ENCODE results near the gene FZD10.

The FZD10 gene, protein sequence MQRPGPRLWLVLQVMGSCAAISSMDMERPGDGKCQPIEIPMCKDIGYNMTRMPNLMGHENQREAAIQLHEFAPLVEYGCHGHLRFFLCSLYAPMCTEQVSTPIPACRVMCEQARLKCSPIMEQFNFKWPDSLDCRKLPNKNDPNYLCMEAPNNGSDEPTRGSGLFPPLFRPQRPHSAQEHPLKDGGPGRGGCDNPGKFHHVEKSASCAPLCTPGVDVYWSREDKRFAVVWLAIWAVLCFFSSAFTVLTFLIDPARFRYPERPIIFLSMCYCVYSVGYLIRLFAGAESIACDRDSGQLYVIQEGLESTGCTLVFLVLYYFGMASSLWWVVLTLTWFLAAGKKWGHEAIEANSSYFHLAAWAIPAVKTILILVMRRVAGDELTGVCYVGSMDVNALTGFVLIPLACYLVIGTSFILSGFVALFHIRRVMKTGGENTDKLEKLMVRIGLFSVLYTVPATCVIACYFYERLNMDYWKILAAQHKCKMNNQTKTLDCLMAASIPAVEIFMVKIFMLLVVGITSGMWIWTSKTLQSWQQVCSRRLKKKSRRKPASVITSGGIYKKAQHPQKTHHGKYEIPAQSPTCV

DNA sequence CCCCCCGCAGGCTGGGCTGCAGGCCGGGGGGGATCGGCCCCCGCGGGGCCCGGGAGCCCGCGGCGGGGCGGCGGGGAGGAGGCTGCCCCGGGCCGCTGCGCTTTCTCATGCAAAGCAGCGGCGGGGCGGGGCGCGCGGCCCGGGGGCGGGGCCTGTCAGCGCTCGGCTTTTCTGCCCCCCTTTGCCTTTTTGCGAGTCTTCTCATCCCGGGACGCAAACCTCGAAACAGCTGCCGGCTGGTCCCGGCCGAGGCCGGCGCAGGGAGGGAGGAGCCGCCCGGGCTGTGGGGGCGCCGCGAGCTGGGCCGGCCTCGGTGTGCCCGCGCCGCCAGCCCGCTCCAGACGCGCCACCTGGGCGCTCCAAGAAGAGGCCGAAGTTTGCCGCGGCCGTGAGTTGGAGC is at the start of gene FZD10:
Gene FZD10 (plus strand): TSS at position 198 of the 400 bp plus-strand sequence. CDS start 479 bp downstream, outside the sequence.
- Histone ChIP-seq H3K4me1 (ENCODE audit: control insufficient read depth, insufficient read depth, low read length) (no peaks in the 10 kb centered on the region), H3K9ac (ENCODE audit: low read length) (no peak within 1 kb of the TSS), H3K27me3 (replicated peaks; ENCODE audit: control insufficient read depth, insufficient read depth, low read length) (peaks cover 63% of the 10 kb centered on the region), H3K4me3 (ENCODE audit: low read length) (no peak within 1 kb of the TSS), H3K9me3 (ENCODE audit: control insufficient read depth, low read length) (no peaks in the 10 kb centered on the region), H3K36me3 (ENCODE audit: control insufficient read depth, insufficient read depth, low read length, severe bottlenecking) (no peaks in the 10 kb centered on the region)
- peak; percentile 17 for DNase-seq (ENCODE audit: low read depth)

DNA sequence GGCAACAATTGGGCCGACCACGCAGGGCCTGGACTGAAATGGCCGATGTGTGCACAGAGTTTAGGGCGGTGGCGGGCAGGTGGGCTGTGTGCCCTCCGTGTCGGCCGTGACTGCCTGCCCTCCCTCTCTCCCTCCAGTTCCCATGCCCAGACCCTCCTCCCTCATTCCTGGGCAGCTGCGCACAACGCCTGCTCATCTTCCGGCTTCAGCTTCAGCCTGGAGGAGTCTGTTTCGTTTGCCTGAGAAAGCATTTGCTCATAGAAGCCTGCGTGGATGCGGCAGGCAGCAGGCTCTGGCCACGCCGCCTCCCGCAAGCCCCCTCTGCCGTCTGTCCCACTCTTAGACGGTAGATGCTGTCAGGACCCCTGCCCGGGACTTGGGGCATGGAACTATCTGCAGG is 47.3 kb upstream of the FZD10 start:
- H3K4me1 ChIP-seq (ENCODE audit: control insufficient read depth, insufficient read depth, low read length), result no peaks in the 10 kb centered on the region
- H3K9me3 ChIP-seq (ENCODE audit: control insufficient read depth, low read length), result no peaks in the 10 kb centered on the region
- H3K4me3 ChIP-seq (ENCODE audit: low read length), result no peak overlapping the region
- DNase-seq (ENCODE audit: low read depth), result no peak
- H3K27me3 ChIP-seq (replicated peaks; ENCODE audit: control insufficient read depth, insufficient read depth, low read length), result no peaks in the 10 kb centered on the region
- no peaks in the 10 kb centered on the region for H3K36me3 ChIP-seq (ENCODE audit: control insufficient read depth, insufficient read depth, low read length, severe bottlenecking)
- H3K9ac ChIP-seq (ENCODE audit: low read length), result no peak overlapping the region

DNA sequence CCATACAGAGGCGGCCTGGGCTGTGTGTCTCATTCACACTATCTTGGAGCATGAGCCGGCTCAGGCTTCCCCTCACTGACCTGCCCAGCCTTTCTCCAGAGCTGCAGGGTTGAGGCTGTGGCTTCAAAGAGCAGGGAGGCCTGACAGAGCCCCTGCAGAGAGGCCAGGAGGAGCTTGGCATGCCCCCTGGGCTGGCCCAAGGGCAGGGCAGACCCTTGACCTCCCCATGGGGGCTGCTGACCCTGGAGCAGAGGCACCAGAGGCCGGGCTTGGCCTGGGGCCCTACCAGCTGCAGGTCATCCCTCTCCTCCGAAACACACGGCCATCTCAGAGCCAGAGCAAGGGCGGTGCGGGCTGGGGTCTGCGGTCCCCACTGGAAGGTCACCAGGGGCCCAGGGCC is 46.6 kb upstream of the FZD10 start:
- Histone ChIP-seq H3K9me3 (ENCODE audit: control insufficient read depth, low read length) (no peaks in the 10 kb centered on the region), H3K27me3 (replicated peaks; ENCODE audit: control insufficient read depth, insufficient read depth, low read length) (no peaks in the 10 kb centered on the region), H3K9ac (ENCODE audit: low read length) (no peak overlapping the region), H3K4me3 (ENCODE audit: low read length) (no peak overlapping the region), H3K36me3 (ENCODE audit: control insufficient read depth, insufficient read depth, low read length, severe bottlenecking) (no peaks in the 10 kb centered on the region), H3K4me1 (ENCODE audit: control insufficient read depth, insufficient read depth, low read length) (no peaks in the 10 kb centered on the region)
- DNase-seq (ENCODE audit: low read depth), result no peak

DNA sequence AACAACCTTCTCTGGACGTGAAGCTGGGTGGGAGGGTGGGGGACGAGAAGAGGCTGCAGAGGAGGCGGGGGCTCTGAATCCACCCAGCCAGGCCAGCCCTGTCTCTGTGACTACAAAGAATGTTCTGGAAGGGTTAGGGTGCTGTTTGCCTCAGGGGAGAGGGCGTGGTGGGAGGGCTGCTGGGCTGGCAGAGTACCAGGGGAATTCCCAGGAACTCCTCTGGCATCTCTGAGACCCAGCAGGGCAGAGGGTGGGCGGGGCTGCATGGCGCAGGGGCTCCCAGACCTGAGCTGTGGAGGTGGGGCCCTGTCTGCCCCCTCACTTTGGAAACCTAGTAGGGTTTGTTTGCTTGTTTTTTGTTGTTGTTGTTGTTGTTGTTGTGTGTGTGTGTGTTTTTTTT is 45.5 kb upstream of the FZD10 start:
- no peaks in the 10 kb centered on the region for H3K4me1 ChIP-seq (ENCODE audit: control insufficient read depth, insufficient read depth, low read length)
- DNase-seq (ENCODE audit: low read depth), result no peak
- H3K36me3 ChIP-seq (ENCODE audit: control insufficient read depth, insufficient read depth, low read length, severe bottlenecking), result no peaks in the 10 kb centered on the region

DNA sequence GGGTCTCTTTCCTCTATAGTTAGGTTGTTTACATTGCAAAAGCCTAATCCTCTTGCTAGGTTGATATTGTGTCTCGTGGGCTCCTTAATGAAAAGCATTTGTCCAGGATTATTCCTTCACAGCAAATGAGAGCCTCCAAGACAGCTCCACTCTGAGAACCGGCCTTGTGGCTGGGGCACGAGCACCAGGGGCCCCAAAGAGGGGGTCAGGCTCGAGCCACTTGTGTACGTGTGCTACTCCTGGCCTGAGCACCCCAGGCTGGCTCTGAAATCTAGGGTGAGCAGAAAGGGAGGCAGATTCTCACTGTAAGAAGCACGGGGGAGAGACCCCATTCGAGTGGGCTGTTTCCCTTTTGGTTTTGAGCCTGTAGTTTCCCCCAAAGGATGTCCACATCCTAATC is 45.0 kb upstream of the FZD10 start:
- DNase-seq (ENCODE audit: low read depth), result no peak
- no peak overlapping the region for H3K9ac ChIP-seq (ENCODE audit: low read length)

More for the DNA sequence above, 45.5 kb upstream of the FZD10 start:
- H3K4me3 ChIP-seq (ENCODE audit: low read length), result no peak overlapping the region
- H3K9ac ChIP-seq (ENCODE audit: low read length), result no peak overlapping the region
- no peaks in the 10 kb centered on the region for H3K9me3 ChIP-seq (ENCODE audit: control insufficient read depth, low read length)
- no peaks in the 10 kb centered on the region for H3K27me3 ChIP-seq (replicated peaks; ENCODE audit: control insufficient read depth, insufficient read depth, low read length)

DNA sequence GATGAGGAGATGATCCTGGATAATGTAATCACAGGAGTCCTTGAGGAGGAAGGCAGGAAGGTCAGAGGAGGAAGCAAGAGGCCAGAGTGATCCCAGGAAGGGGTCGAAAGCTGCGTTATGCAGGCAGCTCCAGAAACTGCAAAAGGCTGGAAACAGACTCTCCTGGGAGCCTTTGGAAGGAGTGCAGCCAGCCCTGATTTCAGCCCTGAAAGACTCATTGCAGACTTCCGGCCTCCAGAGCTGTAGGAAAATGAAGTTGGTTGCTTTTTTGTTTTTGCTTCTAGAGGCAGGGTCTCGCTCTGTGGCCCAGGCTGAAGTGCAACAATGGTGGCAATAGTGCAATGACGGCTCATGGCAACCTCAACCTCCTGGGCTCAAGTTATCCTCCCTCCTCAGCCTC is 44.6 kb upstream of the FZD10 start:
- DNase-seq (ENCODE audit: low read depth), result no peak
- Histone ChIP-seq H3K9me3 (ENCODE audit: control insufficient read depth, low read length) (no peaks in the 10 kb centered on the region), H3K4me1 (ENCODE audit: control insufficient read depth, insufficient read depth, low read length) (no peaks in the 10 kb centered on the region), H3K36me3 (ENCODE audit: control insufficient read depth, insufficient read depth, low read length, severe bottlenecking) (no peaks in the 10 kb centered on the region), H3K27me3 (replicated peaks; ENCODE audit: control insufficient read depth, insufficient read depth, low read length) (no peaks in the 10 kb centered on the region), H3K9ac (ENCODE audit: low read length) (no peak overlapping the region), H3K4me3 (ENCODE audit: low read length) (no peak overlapping the region)

More for the DNA sequence above, 45.0 kb upstream of the FZD10 start:
- Histone ChIP-seq H3K36me3 (ENCODE audit: control insufficient read depth, insufficient read depth, low read length, severe bottlenecking) (no peaks in the 10 kb centered on the region), H3K9me3 (ENCODE audit: control insufficient read depth, low read length) (no peaks in the 10 kb centered on the region), H3K27me3 (replicated peaks; ENCODE audit: control insufficient read depth, insufficient read depth, low read length) (no peaks in the 10 kb centered on the region), H3K4me3 (ENCODE audit: low read length) (no peak overlapping the region), H3K4me1 (ENCODE audit: control insufficient read depth, insufficient read depth, low read length) (no peaks in the 10 kb centered on the region)

DNA sequence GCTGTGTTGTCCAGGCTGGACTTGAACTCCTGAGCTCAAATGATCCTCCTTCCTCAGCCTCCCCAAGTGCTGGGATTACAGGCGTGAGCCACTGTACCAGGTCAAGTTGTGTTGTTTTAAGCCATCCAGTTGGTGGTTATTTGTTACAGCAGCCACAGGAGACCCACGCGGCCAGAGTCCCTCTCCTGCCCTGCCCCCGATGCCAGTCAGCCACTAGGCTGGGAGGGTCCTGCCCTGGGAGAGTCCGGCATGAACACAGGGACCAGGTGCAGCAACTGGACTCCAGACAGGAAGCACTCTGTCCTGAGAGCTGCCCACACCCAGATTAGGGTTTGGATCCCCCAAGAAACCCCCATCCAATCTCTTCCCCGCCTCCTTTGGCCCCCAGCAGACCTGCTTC is 44.1 kb upstream of the FZD10 start:
- Histone ChIP-seq H3K27me3 (replicated peaks; ENCODE audit: control insufficient read depth, insufficient read depth, low read length) (no peaks in the 10 kb centered on the region), H3K4me1 (ENCODE audit: control insufficient read depth, insufficient read depth, low read length) (no peaks in the 10 kb centered on the region), H3K9ac (ENCODE audit: low read length) (no peak overlapping the region), H3K4me3 (ENCODE audit: low read length) (no peak overlapping the region), H3K36me3 (ENCODE audit: control insufficient read depth, insufficient read depth, low read length, severe bottlenecking) (no peaks in the 10 kb centered on the region), H3K9me3 (ENCODE audit: control insufficient read depth, low read length) (no peaks in the 10 kb centered on the region)
- DNase-seq (ENCODE audit: low read depth), result no peak

DNA sequence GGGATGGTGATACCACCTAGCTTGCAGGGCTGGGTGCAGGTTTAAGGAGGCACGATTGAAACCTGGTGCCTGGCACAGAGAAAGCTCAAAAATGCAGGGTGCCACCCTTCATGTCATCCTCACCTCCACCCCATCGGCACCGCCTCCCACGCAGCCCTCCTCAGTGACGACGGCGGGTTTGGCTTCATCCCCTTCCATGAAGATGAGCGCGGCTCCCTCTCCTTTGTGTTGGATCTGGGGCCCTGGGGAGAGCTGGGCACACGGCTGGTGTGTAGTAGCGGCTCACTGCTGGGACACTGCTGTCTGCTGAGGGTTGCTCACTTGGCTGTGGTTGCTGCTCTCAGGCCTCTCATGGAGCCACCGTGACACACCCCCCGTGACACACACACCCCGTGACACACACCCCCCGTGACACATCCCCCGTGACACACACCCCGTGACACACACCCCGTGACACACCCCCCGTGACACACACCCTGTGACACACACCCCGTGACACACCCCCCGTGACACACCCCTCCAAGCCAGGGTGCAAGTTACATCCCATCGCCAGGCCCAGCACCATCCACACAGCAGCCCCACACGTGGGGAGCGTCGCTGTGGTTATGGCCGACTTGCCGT is 42.9 kb upstream of the FZD10 start:
- no peaks in the 10 kb centered on the region for H3K27me3 ChIP-seq (replicated peaks; ENCODE audit: control insufficient read depth, insufficient read depth, low read length)
- H3K9me3 ChIP-seq (ENCODE audit: control insufficient read depth, low read length), result no peaks in the 10 kb centered on the region
- H3K4me1 ChIP-seq (ENCODE audit: control insufficient read depth, insufficient read depth, low read length), result no peaks in the 10 kb centered on the region
- no peak for DNase-seq (ENCODE audit: low read depth)
- H3K36me3 ChIP-seq (ENCODE audit: control insufficient read depth, insufficient read depth, low read length, severe bottlenecking), result no peaks in the 10 kb centered on the region
- H3K9ac ChIP-seq (ENCODE audit: low read length), result no peak overlapping the region
- no peak overlapping the region for H3K4me3 ChIP-seq (ENCODE audit: low read length)

DNA sequence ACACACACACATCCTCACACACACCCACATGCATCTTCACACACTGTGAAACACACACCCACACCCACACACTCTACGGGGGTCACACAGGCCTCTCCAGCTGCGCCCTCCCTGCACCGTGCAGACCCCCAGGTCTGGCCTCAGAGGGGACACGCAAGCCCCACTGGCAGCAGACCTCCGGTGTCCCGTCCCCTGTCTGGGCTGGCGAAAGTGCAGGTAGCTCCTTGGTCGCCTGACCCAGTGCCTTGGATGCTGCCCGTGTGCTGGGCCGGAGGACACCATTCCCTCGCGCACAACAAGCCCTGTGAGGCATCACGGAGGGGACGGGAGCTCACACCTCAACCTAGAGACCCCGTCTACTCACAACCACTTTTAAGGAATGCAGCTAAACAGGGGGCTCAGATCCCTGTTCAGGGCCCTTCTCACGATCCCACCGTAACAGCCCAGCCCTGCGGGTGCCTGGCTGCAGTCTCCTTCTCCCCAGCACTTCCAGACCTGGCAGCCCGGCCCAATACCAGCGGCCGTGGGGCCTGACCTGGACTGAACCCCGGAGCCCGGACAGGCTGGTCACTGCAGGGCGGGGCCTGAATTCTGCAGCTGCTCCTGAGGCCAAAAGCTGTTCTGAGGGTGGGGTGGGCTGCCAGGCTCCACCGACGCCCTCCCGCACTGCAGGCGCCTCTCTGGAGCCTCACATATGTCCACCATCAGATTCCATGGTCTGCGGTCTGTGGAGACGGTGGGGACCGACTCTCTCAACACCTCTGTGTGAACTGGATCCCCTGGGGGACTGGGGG is 42.1 kb upstream of the FZD10 start:
- Histone ChIP-seq H3K9ac (ENCODE audit: low read length) (no peak overlapping the region), H3K36me3 (ENCODE audit: control insufficient read depth, insufficient read depth, low read length, severe bottlenecking) (no peaks in the 10 kb centered on the region), H3K27me3 (replicated peaks; ENCODE audit: control insufficient read depth, insufficient read depth, low read length) (no peaks in the 10 kb centered on the region), H3K4me3 (ENCODE audit: low read length) (no peak overlapping the region), H3K4me1 (ENCODE audit: control insufficient read depth, insufficient read depth, low read length) (no peaks in the 10 kb centered on the region), H3K9me3 (ENCODE audit: control insufficient read depth, low read length) (no peaks in the 10 kb centered on the region)
- no peak for DNase-seq (ENCODE audit: low read depth)

DNA sequence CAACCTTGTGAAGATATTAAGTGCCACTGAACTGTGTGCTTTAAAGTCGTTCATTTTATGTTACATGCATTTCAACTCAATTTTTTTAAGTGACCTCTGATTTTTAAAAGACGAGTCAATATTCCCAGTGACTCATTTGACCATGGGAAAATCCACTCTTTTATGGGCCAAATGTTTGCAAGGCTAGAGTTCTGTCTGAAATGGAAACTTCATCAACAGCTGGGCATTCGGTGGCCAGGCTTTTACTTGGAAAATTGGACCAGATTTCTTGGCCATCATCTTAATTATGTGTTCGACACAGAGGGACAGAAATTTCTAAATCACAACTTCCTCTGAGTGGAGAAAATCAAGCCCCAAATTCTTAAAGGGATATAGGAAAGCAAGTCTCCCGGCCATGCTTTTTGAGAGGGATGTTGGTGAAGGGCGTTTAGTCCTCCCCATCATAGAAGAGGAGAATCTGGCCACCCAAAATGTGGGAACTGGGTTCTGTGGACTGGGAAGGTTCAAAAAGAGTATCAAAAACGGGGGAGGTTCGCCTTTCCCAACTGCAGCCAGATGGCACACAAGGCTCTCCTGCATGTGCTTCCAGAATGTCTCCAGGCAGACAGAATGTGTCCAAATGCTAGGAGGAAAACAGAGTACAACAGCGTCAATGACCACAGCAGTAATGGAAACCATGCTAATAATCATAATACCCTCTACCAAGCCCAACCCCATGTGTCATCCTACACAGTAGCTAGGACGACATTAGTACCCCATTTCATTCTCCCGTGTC is 40.9 kb upstream of the FZD10 start:
- no peaks in the 10 kb centered on the region for H3K36me3 ChIP-seq (ENCODE audit: control insufficient read depth, insufficient read depth, low read length, severe bottlenecking)
- no peak overlapping the region for H3K9ac ChIP-seq (ENCODE audit: low read length)
- no peak for DNase-seq (ENCODE audit: low read depth)
- H3K27me3 ChIP-seq (replicated peaks; ENCODE audit: control insufficient read depth, insufficient read depth, low read length), result no peaks in the 10 kb centered on the region
- H3K4me1 ChIP-seq (ENCODE audit: control insufficient read depth, insufficient read depth, low read length), result peaks cover 2% of the 10 kb centered on the region
- no peaks in the 10 kb centered on the region for H3K9me3 ChIP-seq (ENCODE audit: control insufficient read depth, low read length)
- no peak overlapping the region for H3K4me3 ChIP-seq (ENCODE audit: low read length)
